ENCODE data around the gene BRPF1.
A peak's percentile ranks its signal among the peaks of the same experiment; 100 is the strongest.

Gene BRPF1

GRCh38 chr3:9703736-9704346 is 27.7 kb upstream of the BRPF1 start, which contains the start of gene CPNE9:
Gene CPNE9, plus strand, starts transcription at chr3:9703833. Its CDS starts 164 bp downstream, at chr3:9703997.
- Histone ChIP-seq H3K9ac (ENCODE audit: low read length in 2 of 2) (no peak within 1 kb of the TSS), H3K9me3 (ENCODE audit: control insufficient read depth in 2 of 2, low read length in 2 of 2) (no peaks in the 10 kb centered on the region), H3K4me1 (ENCODE audit: control insufficient read depth, insufficient read depth, low read length) (peaks cover 16% of the 10 kb centered on the region), H3K27ac (ENCODE audit: low read length) (no peak within 1 kb of the TSS), H3K36me3 (ENCODE audit: control insufficient read depth in 2 of 2, insufficient read depth in 2 of 2, low read length in 2 of 2) (peaks cover 17 to 29% of the 10 kb centered on the region in 2 donors), H3K27me3 (ENCODE audit: control insufficient read depth in 1 of 2, insufficient read depth in 2 of 2, low read length in 2 of 2) (peaks cover 9 to 18% of the 10 kb centered on the region in 2 donors), H3K4me3 (ENCODE audit: low read length in 2 of 2) (peak within 1 kb of the TSS; percentile 35 to 44)

- peaks cover 16% of the 10 kb centered on the region for H3K4me1 ChIP-seq (ENCODE audit: control insufficient read depth, insufficient read depth, low read length)
- peaks cover 17 to 24% of the 10 kb centered on the region in 2 donors for H3K36me3 ChIP-seq (ENCODE audit: control insufficient read depth in 2 of 2, insufficient read depth in 2 of 2, low read length in 2 of 2)
- no peaks in the 10 kb centered on the region for H3K9me3 ChIP-seq (ENCODE audit: control insufficient read depth in 2 of 2, low read length in 2 of 2)
- H3K4me3 ChIP-seq (ENCODE audit: low read length in 2 of 2), result peak overlapping the region; percentile 35 to 44
- no peak overlapping the region for H3K27ac ChIP-seq (ENCODE audit: low read length)
- no peak overlapping the region for H3K9ac ChIP-seq (ENCODE audit: low read length in 2 of 2)
- peaks cover 9 to 18% of the 10 kb centered on the region in 2 donors for H3K27me3 ChIP-seq (ENCODE audit: control insufficient read depth in 1 of 2, insufficient read depth in 2 of 2, low read length in 2 of 2)
Measured at GRCh38 chr3:9704347-9705322, 26.9 kb upstream of the BRPF1 start.

- H3K4me1 ChIP-seq (ENCODE audit: control insufficient read depth, insufficient read depth, low read length), result no peaks in the 10 kb centered on the region
- no peak overlapping the region for H3K27ac ChIP-seq (ENCODE audit: low read length)
- H3K9me3 ChIP-seq (ENCODE audit: control insufficient read depth in 2 of 2, low read length in 2 of 2), result no peaks in the 10 kb centered on the region
- no peak overlapping the region for H3K9ac ChIP-seq (ENCODE audit: low read length in 2 of 2)
- no peak overlapping the region for H3K4me3 ChIP-seq (ENCODE audit: low read length in 2 of 2)
- H3K27me3 ChIP-seq (ENCODE audit: control insufficient read depth in 1 of 2, insufficient read depth in 2 of 2, low read length in 2 of 2), result no peaks in the 10 kb centered on the region
- H3K36me3 ChIP-seq (ENCODE audit: control insufficient read depth in 2 of 2, insufficient read depth in 2 of 2, low read length in 2 of 2), result no peaks in the 10 kb centered on the region
Measured at GRCh38 chr3:9710174-9710739, 21.3 kb upstream of the BRPF1 start.

- Histone ChIP-seq H3K9ac (ENCODE audit: low read length in 2 of 2) (no peak overlapping the region), H3K9me3 (ENCODE audit: control insufficient read depth in 2 of 2, low read length in 2 of 2) (no peaks in the 10 kb centered on the region), H3K4me1 (ENCODE audit: control insufficient read depth, insufficient read depth, low read length) (peaks cover 9% of the 10 kb centered on the region), H3K36me3 (ENCODE audit: control insufficient read depth in 2 of 2, insufficient read depth in 2 of 2, low read length in 2 of 2) (no peaks in the 10 kb centered on the region), H3K4me3 (ENCODE audit: low read length in 2 of 2) (no peak overlapping the region), H3K27ac (ENCODE audit: low read length) (no peak overlapping the region), H3K27me3 (ENCODE audit: control insufficient read depth in 1 of 2, insufficient read depth in 2 of 2, low read length in 2 of 2) (no peaks in the 10 kb centered on the region)
Measured at GRCh38 chr3:9712415-9712814, 19.1 kb upstream of the BRPF1 start.

GRCh38 chr3:9713142-9713541 is 18.4 kb upstream of the BRPF1 start:
- Histone ChIP-seq H3K36me3 (ENCODE audit: control insufficient read depth in 2 of 2, insufficient read depth in 2 of 2, low read length in 2 of 2) (no peaks in the 10 kb centered on the region), H3K27ac (ENCODE audit: low read length) (no peak overlapping the region), H3K27me3 (ENCODE audit: control insufficient read depth in 1 of 2, insufficient read depth in 2 of 2, low read length in 2 of 2) (no peaks in the 10 kb centered on the region), H3K9me3 (ENCODE audit: control insufficient read depth in 2 of 2, low read length in 2 of 2) (no peaks in the 10 kb centered on the region), H3K4me3 (ENCODE audit: low read length in 2 of 2) (no peak overlapping the region), H3K9ac (ENCODE audit: low read length in 2 of 2) (no peak overlapping the region), H3K4me1 (ENCODE audit: control insufficient read depth, insufficient read depth, low read length) (peaks cover 9% of the 10 kb centered on the region)

GRCh38 chr3:9715136-9715535 is 16.4 kb upstream of the BRPF1 start:
- peaks cover 9% of the 10 kb centered on the region for H3K4me1 ChIP-seq (ENCODE audit: control insufficient read depth, insufficient read depth, low read length)
- H3K9me3 ChIP-seq (ENCODE audit: control insufficient read depth in 2 of 2, low read length in 2 of 2), result no peaks in the 10 kb centered on the region
- H3K36me3 ChIP-seq (ENCODE audit: control insufficient read depth in 2 of 2, insufficient read depth in 2 of 2, low read length in 2 of 2), result no peaks in the 10 kb centered on the region
- H3K9ac ChIP-seq (ENCODE audit: low read length in 2 of 2), result peak overlapping the region in 1 of 2 donors; percentile 13
- H3K27ac ChIP-seq (ENCODE audit: low read length), result no peak overlapping the region
- H3K27me3 ChIP-seq (ENCODE audit: control insufficient read depth in 1 of 2, insufficient read depth in 2 of 2, low read length in 2 of 2), result no peaks in the 10 kb centered on the region
- H3K4me3 ChIP-seq (ENCODE audit: low read length in 2 of 2), result no peak overlapping the region

- Histone ChIP-seq H3K36me3 (ENCODE audit: control insufficient read depth in 2 of 2, insufficient read depth in 2 of 2, low read length in 2 of 2) (no peaks in the 10 kb centered on the region), H3K9me3 (ENCODE audit: control insufficient read depth in 2 of 2, low read length in 2 of 2) (no peaks in the 10 kb centered on the region), H3K9ac (ENCODE audit: low read length in 2 of 2) (peak overlapping the region in 1 of 2 donors; percentile 5), H3K4me3 (ENCODE audit: low read length in 2 of 2) (no peak overlapping the region), H3K27me3 (ENCODE audit: control insufficient read depth in 1 of 2, insufficient read depth in 2 of 2, low read length in 2 of 2) (no peaks in the 10 kb centered on the region), H3K4me1 (ENCODE audit: control insufficient read depth, insufficient read depth, low read length) (peaks cover 9% of the 10 kb centered on the region), H3K27ac (ENCODE audit: low read length) (peak overlapping the region; percentile 58)
Measured at GRCh38 chr3:9715764-9716437, 15.6 kb upstream of the BRPF1 start.

GRCh38 chr3:9716801-9717555 is 14.6 kb upstream of the BRPF1 start:
- Histone ChIP-seq H3K27me3 (ENCODE audit: control insufficient read depth in 1 of 2, insufficient read depth in 2 of 2, low read length in 2 of 2) (no peaks in the 10 kb centered on the region), H3K9ac (ENCODE audit: low read length in 2 of 2) (no peak overlapping the region), H3K36me3 (ENCODE audit: control insufficient read depth in 2 of 2, insufficient read depth in 2 of 2, low read length in 2 of 2) (no peaks in the 10 kb centered on the region), H3K4me3 (ENCODE audit: low read length in 2 of 2) (no peak overlapping the region), H3K9me3 (ENCODE audit: control insufficient read depth in 2 of 2, low read length in 2 of 2) (no peaks in the 10 kb centered on the region), H3K4me1 (ENCODE audit: control insufficient read depth, insufficient read depth, low read length) (peaks cover 9% of the 10 kb centered on the region), H3K27ac (ENCODE audit: low read length) (no peak overlapping the region)

- H3K4me1 ChIP-seq (ENCODE audit: control insufficient read depth, insufficient read depth, low read length), result peaks cover 9% of the 10 kb centered on the region
- H3K27ac ChIP-seq (ENCODE audit: low read length), result no peak overlapping the region
- H3K27me3 ChIP-seq (ENCODE audit: control insufficient read depth in 1 of 2, insufficient read depth in 2 of 2, low read length in 2 of 2), result no peaks in the 10 kb centered on the region
- H3K4me3 ChIP-seq (ENCODE audit: low read length in 2 of 2), result no peak overlapping the region
- no peaks in the 10 kb centered on the region for H3K36me3 ChIP-seq (ENCODE audit: control insufficient read depth in 2 of 2, insufficient read depth in 2 of 2, low read length in 2 of 2)
- no peak overlapping the region for H3K9ac ChIP-seq (ENCODE audit: low read length in 2 of 2)
- no peaks in the 10 kb centered on the region for H3K9me3 ChIP-seq (ENCODE audit: control insufficient read depth in 2 of 2, low read length in 2 of 2)
Measured at GRCh38 chr3:9717563-9717962, 14.0 kb upstream of the BRPF1 start.

- Histone ChIP-seq H3K27ac (ENCODE audit: low read length) (no peak overlapping the region), H3K36me3 (ENCODE audit: control insufficient read depth in 2 of 2, insufficient read depth in 2 of 2, low read length in 2 of 2) (no peaks in the 10 kb centered on the region), H3K9ac (ENCODE audit: low read length in 2 of 2) (no peak overlapping the region), H3K4me1 (ENCODE audit: control insufficient read depth, insufficient read depth, low read length) (peaks cover 9% of the 10 kb centered on the region), H3K27me3 (ENCODE audit: control insufficient read depth in 1 of 2, insufficient read depth in 2 of 2, low read length in 2 of 2) (no peaks in the 10 kb centered on the region), H3K4me3 (ENCODE audit: low read length in 2 of 2) (no peak overlapping the region), H3K9me3 (ENCODE audit: control insufficient read depth in 2 of 2, low read length in 2 of 2) (no peaks in the 10 kb centered on the region)
Measured at GRCh38 chr3:9718118-9718517, 13.4 kb upstream of the BRPF1 start.

Data from stomach smooth muscle (tissue), 2 donors.